K562 (cell line): ENCODE data around the gene PTPRE. TPM values are rescaled to one million over a fixed set of nuclear protein-coding genes. Genes with fewer than 3 reads are reported as not detected.

Source experiments
- CBX3 ChIP-seq, 2 experiments: IDR thresholded peaks; 1 replicate in 1 of 2; 2 replicates in 1 of 2; pipeline ENCODE4 v1.6.1; 2012; ENCODE audit warnings: inconsistent platforms in 2 of 2, low read length in 2 of 2, borderline replicate concordance in 1 of 2, control low read depth in 1 of 2
- DACH1 ChIP-seq: fragments of 450-650 bp; IDR thresholded peaks from 2 replicates; pipeline ENCODE4 v1.6.1; 2018; ENCODE audit not compliant: partially characterized antibody
- DNMT1 ChIP-seq: fragments of 450-650 bp; IDR thresholded peaks from 2 replicates; pipeline ENCODE4 v1.6.1; 2016; ENCODE audit warnings: antibody characterized with exemption, mild to moderate bottlenecking
- FOXJ2 ChIP-seq: fragments of 200-800 bp; sonication (Bioruptor generic); IDR thresholded peaks from 2 replicates; pipeline ENCODE4 v1.6.1; 2016; ENCODE audit warnings: missing genetic modification characterization, missing compliant biosample characterization
- KHSRP ChIP-seq: fragments of 450-650 bp; IDR thresholded peaks from 2 replicates; pipeline ENCODE4 v1.6.1; 2017
- LARP7 ChIP-seq: fragments of 450-650 bp; IDR thresholded peaks from 2 replicates; pipeline ENCODE4 v1.6.1; 2016
- MTA2 ChIP-seq: fragments of 450-650 bp; IDR thresholded peaks from 2 replicates; pipeline ENCODE4 v1.6.1; 2016; ENCODE audit warnings: low read depth
- NCOA1 ChIP-seq: fragments of 450-650 bp; IDR thresholded peaks from 2 replicates; pipeline ENCODE4 v1.6.1; 2016; ENCODE audit warnings: low read depth
- PCBP1 ChIP-seq: fragments of 200-400 bp; formaldehyde crosslinking; IDR thresholded peaks from 2 replicates; pipeline ENCODE4 v1.6.1; 2018; ENCODE audit warnings: mild to moderate bottlenecking, low read depth, low read length; ENCODE audit not compliant: poor library complexity, severe bottlenecking
- POLR2H ChIP-seq: IDR thresholded peaks from 2 replicates; pipeline ENCODE4 v1.6.1; 2016; ENCODE audit warnings: missing genetic modification characterization, low read depth, mild to moderate bottlenecking, control low read depth, missing compliant biosample characterization, moderate library complexity
- SLC30A9 ChIP-seq: fragments of 250-450 bp; sonication (Bioruptor Pico); IDR thresholded peaks from 2 replicates; pipeline ENCODE4 v1.8.0; 2022; ENCODE audit warnings: mild to moderate bottlenecking, moderate library complexity
- TAF1 ChIP-seq: IDR thresholded peaks from 2 replicates; pipeline ENCODE4 v1.6.1; 2011; ENCODE audit warnings: mild to moderate bottlenecking, low read length, moderate library complexity; ENCODE audit not compliant: insufficient read depth, control insufficient read depth, severe bottlenecking; ENCODE audit errors: extremely low read depth
- TAL1 ChIP-seq: fragments of 450-650 bp; IDR thresholded peaks from 2 replicates; pipeline ENCODE4 v1.6.1; 2016; ENCODE audit warnings: mild to moderate bottlenecking
- TCFL5 ChIP-seq: fragments of 250-450 bp; sonication (Bioruptor Pico); conservative IDR thresholded peaks from 2 replicates; pipeline ENCODE4 v1.6.1; 2021; ENCODE audit warnings: mild to moderate bottlenecking, moderate library complexity, matching md5 sums
- TRIM24 ChIP-seq, 2 experiments: fragments of 450-650 bp; IDR thresholded peaks; 2 replicates each; pipeline ENCODE4 v1.6.1; 2016
- XRCC5 ChIP-seq: fragments of 200-400 bp; formaldehyde crosslinking; IDR thresholded peaks from 2 replicates; pipeline ENCODE4 v1.6.1; 2017; ENCODE audit warnings: low read depth, mild to moderate bottlenecking, low read length
- polyA plus RNA-seq, 8 experiments: library from polyadenylated mRNA; depleted of rRNA in 4 of 8; stranded (reverse) in 5 of 8; unstranded in 3 of 8; fragments of >200 nt; fragmentation: Nextera tagmentation in 2 of 8; fragmentation: Illumina TruSeq in 1 of 8; extraction: Ambion mirVana in 2 of 8; extraction: Trizol in 1 of 8; gene quantifications; 2 replicates each; pipeline versions ENCODE4 v1.2.1 to v1.2.3, GENCODE V29; 2011 to 2014; ENCODE audit warnings: inconsistent platforms in 1 of 8, missing spikeins in 1 of 8
- total RNA-seq, 7 experiments: library from RNA; depleted of rRNA in 6 of 7; stranded (reverse); fragments of >200 nt in 6 of 7; fragmentation: Illumina TruSeq in 2 of 7; extraction: Trizol in 2 of 7; gene quantifications; 2 replicates each; pipeline versions ENCODE4 v1.2.1 to v1.2.3, GENCODE V29; 2011 to 2021; ENCODE audit warnings: low replicate concordance in 1 of 7
- TF ChIP-seq, protein P1 (sequence below): fragments of 450-650 bp; formaldehyde crosslinking; IDR thresholded peaks from 2 replicates; pipeline ENCODE4 v1.4.0; 2020; ENCODE audit warnings: mild to moderate bottlenecking, mixed read lengths
- TF ChIP-seq, protein P2 (sequence below): sonication (generic); formaldehyde crosslinking; IDR thresholded peaks from 2 replicates; pipeline ENCODE4 v1.8.1; 2023; ENCODE audit warnings: mild to moderate bottlenecking, missing genetic modification reagents
- TF ChIP-seq, protein P3 (sequence below): sonication (generic); formaldehyde crosslinking; IDR thresholded peaks from 2 replicates; pipeline ENCODE4 v1.8.0; 2022; ENCODE audit warnings: missing genetic modification reagents, mild to moderate bottlenecking, borderline replicate concordance
- TF ChIP-seq, protein P4 (sequence below): fragments of 250-450 bp; sonication (Bioruptor Pico); IDR thresholded peaks from 2 replicates; pipeline ENCODE4 v1.5.0; 2022; ENCODE audit warnings: mild to moderate bottlenecking

The PTPRE gene
- total and polyA plus RNA-seq, 9 of the 15 experiments (the other 6 are each of a cell fraction or from before 2014, with no cell fraction given) = 0.01 to 0.13 (median 0.04) TPM; not detected in 4

DNA sequence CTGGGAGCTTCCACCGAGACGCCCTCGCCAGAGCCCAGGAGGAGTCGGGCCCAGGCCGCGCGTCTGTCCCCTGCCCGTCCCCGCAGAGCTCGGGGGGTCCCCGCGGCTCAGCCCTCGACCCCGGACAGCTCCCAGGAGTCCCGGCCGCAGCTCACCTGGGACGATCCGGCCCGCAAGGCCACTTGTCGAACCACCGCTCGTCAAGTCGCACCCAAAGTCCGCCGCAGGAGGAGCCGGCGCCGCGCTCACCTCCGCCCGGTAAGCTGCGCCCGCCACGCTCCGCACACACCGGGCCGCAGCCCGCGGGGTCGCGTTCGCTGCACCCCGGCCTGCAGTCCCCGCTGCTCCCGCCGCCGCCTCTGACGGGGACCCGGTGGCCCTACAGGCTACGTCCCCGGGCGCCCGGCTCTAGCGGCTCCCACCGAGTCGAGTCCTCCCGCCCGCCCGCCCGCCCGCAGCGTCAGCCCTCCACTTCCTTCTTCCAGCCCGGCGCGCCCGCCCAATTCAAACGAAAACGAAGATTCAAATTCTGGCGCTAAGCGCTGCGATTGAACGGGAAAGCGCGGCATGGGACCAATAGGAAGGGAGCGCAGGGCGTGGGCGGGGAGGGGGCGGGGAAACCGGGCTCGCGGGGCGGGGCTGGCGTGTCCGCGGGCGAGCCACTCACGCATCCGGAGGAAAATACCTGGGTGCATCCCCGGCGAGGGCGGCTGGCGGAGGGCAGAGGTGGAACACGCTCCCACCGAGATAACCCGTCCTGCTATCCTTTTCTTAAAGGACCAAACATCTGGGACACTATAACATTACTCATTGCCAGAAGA is 219.3 kb downstream of the PTPRE start, which contains the start of gene MKI67 (continued):
- peak in 1 of 2 experiments; percentile 29; a peak in 1 of 4 replicates for TF ChIP-seq TRIM24 (IDR thresholded peaks at IDR 0.05)
- TF ChIP-seq, protein P1, sequence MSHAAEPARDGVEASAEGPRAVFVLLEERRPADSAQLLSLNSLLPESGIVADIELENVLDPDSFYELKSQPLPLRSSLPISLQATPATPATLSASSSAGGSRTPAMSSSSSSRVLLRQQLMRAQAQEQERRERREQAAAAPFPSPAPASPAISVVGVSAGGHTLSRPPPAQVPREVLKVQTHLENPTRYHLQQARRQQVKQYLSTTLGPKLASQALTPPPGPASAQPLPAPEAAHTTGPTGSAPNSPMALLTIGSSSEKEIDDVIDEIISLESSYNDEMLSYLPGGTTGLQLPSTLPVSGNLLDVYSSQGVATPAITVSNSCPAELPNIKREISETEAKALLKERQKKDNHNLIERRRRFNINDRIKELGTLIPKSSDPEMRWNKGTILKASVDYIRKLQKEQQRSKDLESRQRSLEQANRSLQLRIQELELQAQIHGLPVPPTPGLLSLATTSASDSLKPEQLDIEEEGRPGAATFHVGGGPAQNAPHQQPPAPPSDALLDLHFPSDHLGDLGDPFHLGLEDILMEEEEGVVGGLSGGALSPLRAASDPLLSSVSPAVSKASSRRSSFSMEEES (CRISPR knock-in tag) = no peak
- peak; percentile 48 for TF ChIP-seq TAF1
- TF ChIP-seq FOXJ2 (tag) = no peak
- peak; percentile 41 for TF ChIP-seq PCBP1
- TF ChIP-seq, protein P2, sequence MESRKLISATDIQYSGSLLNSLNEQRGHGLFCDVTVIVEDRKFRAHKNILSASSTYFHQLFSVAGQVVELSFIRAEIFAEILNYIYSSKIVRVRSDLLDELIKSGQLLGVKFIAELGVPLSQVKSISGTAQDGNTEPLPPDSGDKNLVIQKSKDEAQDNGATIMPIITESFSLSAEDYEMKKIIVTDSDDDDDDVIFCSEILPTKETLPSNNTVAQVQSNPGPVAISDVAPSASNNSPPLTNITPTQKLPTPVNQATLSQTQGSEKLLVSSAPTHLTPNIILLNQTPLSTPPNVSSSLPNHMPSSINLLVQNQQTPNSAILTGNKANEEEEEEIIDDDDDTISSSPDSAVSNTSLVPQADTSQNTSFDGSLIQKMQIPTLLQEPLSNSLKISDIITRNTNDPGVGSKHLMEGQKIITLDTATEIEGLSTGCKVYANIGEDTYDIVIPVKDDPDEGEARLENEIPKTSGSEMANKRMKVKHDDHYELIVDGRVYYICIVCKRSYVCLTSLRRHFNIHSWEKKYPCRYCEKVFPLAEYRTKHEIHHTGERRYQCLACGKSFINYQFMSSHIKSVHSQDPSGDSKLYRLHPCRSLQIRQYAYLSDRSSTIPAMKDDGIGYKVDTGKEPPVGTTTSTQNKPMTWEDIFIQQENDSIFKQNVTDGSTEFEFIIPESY (CRISPR knock-in tag) = no peak
- TF ChIP-seq MTA2 = no peak
- TF ChIP-seq TCFL5 = no peak
- TF ChIP-seq SLC30A9 = no peak
- no peak for TF ChIP-seq DNMT1
- TF ChIP-seq NCOA1 = no peak
- 0 out of 2 replicates have a peak, but pooled peaks have one; percentile 42 for TF ChIP-seq POLR2H (tag)
- TF ChIP-seq, protein P3, sequence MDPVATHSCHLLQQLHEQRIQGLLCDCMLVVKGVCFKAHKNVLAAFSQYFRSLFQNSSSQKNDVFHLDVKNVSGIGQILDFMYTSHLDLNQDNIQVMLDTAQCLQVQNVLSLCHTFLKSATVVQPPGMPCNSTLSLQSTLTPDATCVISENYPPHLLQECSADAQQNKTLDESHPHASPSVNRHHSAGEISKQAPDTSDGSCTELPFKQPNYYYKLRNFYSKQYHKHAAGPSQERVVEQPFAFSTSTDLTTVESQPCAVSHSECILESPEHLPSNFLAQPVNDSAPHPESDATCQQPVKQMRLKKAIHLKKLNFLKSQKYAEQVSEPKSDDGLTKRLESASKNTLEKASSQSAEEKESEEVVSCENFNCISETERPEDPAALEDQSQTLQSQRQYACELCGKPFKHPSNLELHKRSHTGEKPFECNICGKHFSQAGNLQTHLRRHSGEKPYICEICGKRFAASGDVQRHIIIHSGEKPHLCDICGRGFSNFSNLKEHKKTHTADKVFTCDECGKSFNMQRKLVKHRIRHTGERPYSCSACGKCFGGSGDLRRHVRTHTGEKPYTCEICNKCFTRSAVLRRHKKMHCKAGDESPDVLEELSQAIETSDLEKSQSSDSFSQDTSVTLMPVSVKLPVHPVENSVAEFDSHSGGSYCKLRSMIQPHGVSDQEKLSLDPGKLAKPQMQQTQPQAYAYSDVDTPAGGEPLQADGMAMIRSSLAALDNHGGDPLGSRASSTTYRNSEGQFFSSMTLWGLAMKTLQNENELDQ (CRISPR knock-in tag) = no peak
- TF ChIP-seq, protein P4, sequence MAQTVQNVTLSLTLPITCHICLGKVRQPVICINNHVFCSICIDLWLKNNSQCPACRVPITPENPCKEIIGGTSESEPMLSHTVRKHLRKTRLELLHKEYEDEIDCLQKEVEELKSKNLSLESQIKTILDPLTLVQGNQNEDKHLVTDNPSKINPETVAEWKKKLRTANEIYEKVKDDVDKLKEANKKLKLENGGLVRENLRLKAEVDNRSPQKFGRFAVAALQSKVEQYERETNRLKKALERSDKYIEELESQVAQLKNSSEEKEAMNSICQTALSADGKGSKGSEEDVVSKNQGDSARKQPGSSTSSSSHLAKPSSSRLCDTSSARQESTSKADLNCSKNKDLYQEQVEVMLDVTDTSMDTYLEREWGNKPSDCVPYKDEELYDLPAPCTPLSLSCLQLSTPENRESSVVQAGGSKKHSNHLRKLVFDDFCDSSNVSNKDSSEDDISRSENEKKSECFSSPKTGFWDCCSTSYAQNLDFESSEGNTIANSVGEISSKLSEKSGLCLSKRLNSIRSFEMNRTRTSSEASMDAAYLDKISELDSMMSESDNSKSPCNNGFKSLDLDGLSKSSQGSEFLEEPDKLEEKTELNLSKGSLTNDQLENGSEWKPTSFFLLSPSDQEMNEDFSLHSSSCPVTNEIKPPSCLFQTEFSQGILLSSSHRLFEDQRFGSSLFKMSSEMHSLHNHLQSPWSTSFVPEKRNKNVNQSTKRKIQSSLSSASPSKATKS (CRISPR knock-in tag) = no peak
- TF ChIP-seq DACH1 = no peak
- TF ChIP-seq CBX3 (IDR thresholded peaks at IDR 0.05; ENCODE audit: borderline replicate concordance in 1 of 2, low read length in 2 of 2) = no peak
- no peak for TF ChIP-seq TAL1
- no peak for TF ChIP-seq KHSRP
- no peak for TF ChIP-seq XRCC5
- no peak for TF ChIP-seq LARP7
